Measurements from ENCODE around the gene MRPL53. TPM values are rescaled to one million over a fixed set of nuclear protein-coding genes. Genes with fewer than 3 reads are reported as not detected.

The MRPL53 gene
- total and polyA plus RNA-seq, 2 of the 4 experiments (the other 2 are of a cell fraction) = 5.2 to 39.0 TPM

DNA sequence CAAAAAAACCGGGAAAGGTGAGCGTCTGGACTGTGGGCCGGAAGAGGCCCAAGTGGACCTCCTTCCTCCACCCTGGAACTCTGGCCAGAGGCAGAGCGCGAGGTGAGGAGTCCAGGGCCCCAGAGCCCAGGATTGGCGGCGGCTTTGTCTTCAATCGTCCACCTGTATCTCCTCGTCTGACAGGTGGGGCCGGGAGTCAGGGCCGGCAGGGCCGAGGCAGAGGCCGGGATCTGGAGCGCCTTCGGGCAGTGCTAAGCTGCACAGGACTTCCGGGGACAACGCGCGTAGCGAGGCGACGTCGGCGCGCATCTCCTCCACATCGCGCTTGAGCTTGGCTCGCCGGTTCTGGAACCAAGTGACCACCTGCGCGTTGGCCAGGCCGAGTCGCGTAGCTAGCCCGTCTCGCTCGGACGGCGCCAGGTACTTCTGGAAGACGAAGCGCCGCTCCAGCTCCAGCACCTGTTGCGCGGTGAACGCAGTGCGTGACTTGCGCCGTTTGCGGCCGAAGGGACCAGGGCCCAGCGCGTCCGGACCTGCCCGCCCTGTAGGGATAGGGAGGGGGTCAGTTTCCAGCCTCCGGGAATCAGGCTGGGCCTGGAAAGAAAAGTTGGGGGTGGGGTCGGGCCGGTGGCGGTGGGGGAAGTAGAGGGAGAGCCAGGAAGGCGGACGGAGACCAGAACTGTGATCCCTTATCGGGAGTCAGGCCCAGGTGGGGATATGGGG, 25.5 kb upstream of the MRPL53 start:
- no peak overlapping the region for H4K91ac ChIP-seq (ENCODE audit: insufficient read depth, low read depth, low read length)
- CTCF ChIA-PET = no interaction called here
- peaks cover 38% of the 10 kb centered on the region for H3K27me3 ChIP-seq (ENCODE audit: control insufficient read depth, insufficient read depth, low read length)
- H4K20me1 ChIP-seq (ENCODE audit: insufficient read depth, low read length) = no peaks in the 10 kb centered on the region
- H2BK120ac ChIP-seq (ENCODE audit: low read depth, low read length) = no peak overlapping the region
- peak overlapping the region; percentile 74 for H3K4me2 ChIP-seq (ENCODE audit: low read depth, low read length)
- H2AK5ac ChIP-seq (ENCODE audit: low read depth, low read length) = no peak overlapping the region
- intact Hi-C loops (cut with micrococcal nuclease) (no loop called here), dilution Hi-C loops (cut with HindIII; ENCODE audit: low sequenced_read_pairs, unreplicated experiment) (no loop called here), in situ Hi-C loops (cut with MboI; ENCODE audit: low sequenced_read_pairs) (loop anchor here (25.0 kb wide), 1 partner anchor 364 kb away; no protein-coding TSS in a partner anchor)
- H3K27ac ChIP-seq (ENCODE audit: insufficient read depth, low read length) = no peak overlapping the region
- no peak overlapping the region for H3K4me3 ChIP-seq (ENCODE audit: insufficient read depth, low read depth, low read length)
- no peak overlapping the region; the same call in 1 of the 2 replicates for H2BK20ac ChIP-seq (ENCODE audit: low read depth, low read length)
- ATAC-seq (ENCODE audit: low read depth) (no peak), DNase-seq (no peak)
- H3K23ac ChIP-seq (ENCODE audit: low read depth, low read length) = no peak overlapping the region
- H3K56ac ChIP-seq (ENCODE audit: extremely low read depth, insufficient read depth, low read length) = no peak overlapping the region
- H3K9me3 ChIP-seq (ENCODE audit: control insufficient read depth, insufficient read depth, low read length) = no peaks in the 10 kb centered on the region
- H4K5ac ChIP-seq (ENCODE audit: low read depth, low read length) = no peak overlapping the region
- no peak overlapping the region for H3K14ac ChIP-seq (replicated peaks; ENCODE audit: low read depth, low read length)
- H3K36me3 ChIP-seq (ENCODE audit: control insufficient read depth, insufficient read depth, low read length) = peaks cover 10% of the 10 kb centered on the region; the same call in 1 of the 2 replicates
- H3K9ac ChIP-seq (ENCODE audit: low read depth, low read length) = no peak overlapping the region
- H2AK9ac ChIP-seq (replicated peaks; ENCODE audit: low read depth, low read length, poor library complexity) = no peak overlapping the region
- no peak overlapping the region; a peak in 1 of 4 replicates for H4K8ac ChIP-seq (ENCODE audit: low read depth in 2 of 2, low read length in 2 of 2)
- H3K9me1 ChIP-seq (ENCODE audit: insufficient read depth, low read length) = no peaks in the 10 kb centered on the region
- POLR2A ChIA-PET (ENCODE audit: unreplicated experiment) = no interaction called here
- no peak overlapping the region for H3K18ac ChIP-seq (ENCODE audit: low read depth, low read length)
- BruUV-seq (replicated peaks) = no TSS peak
- H2BK5ac ChIP-seq (ENCODE audit: low read depth, low read length, poor library complexity, severe bottlenecking) = no peak overlapping the region
- 10% methylated on average over 33 of the region's 61 CpGs; no CpG with 5 or more reads in 1 of the 2 experiments for WGBS, 2 experiments (ENCODE audit: extremely low coverage in 2 of 2, insufficient read length in 1 of 2)
- H2BK15ac ChIP-seq (ENCODE audit: low read depth, low read length) = no peak overlapping the region
- peak overlapping the region; percentile 76 for H2AFZ ChIP-seq (replicated peaks; ENCODE audit: low read length, poor library complexity)
- peaks cover 9% of the 10 kb centered on the region; the same call in 1 of the 2 replicates for H3K4me1 ChIP-seq (ENCODE audit: control insufficient read depth, insufficient read depth, low read length)
- H3K79me1 ChIP-seq (ENCODE audit: low read depth in 1 of 2, low read length in 2 of 2) = peaks cover 0 to 12% of the 10 kb centered on the region in 2 experiments; a peak in 1 of 4 replicates
- no peak overlapping the region for H3K4ac ChIP-seq (ENCODE audit: low read depth, low read length)
- no peak for TF ChIP-seq MXI1 (IDR thresholded peaks at IDR 0.05; ENCODE audit: borderline replicate concordance, low read depth, low read length)
- TF ChIP-seq POLR2A (IDR thresholded peaks at IDR 0.05; ENCODE audit: low read depth, low read length) = no peak
- no peak for TF ChIP-seq CEBPB (IDR thresholded peaks at IDR 0.05; ENCODE audit: low read depth, low read length)
- TF ChIP-seq RFX5 (IDR thresholded peaks at IDR 0.05; ENCODE audit: low read depth, low read length) = no peak
- TF ChIP-seq FOS (IDR thresholded peaks at IDR 0.05; ENCODE audit: low read depth, low read length) = no peak
- no peak for TF ChIP-seq MAZ (IDR thresholded peaks at IDR 0.05; ENCODE audit: borderline replicate concordance, low read depth, low read length)
- TF ChIP-seq, protein P1, sequence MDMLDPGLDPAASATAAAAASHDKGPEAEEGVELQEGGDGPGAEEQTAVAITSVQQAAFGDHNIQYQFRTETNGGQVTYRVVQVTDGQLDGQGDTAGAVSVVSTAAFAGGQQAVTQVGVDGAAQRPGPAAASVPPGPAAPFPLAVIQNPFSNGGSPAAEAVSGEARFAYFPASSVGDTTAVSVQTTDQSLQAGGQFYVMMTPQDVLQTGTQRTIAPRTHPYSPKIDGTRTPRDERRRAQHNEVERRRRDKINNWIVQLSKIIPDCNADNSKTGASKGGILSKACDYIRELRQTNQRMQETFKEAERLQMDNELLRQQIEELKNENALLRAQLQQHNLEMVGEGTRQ (IDR thresholded peaks at IDR 0.05; ENCODE audit: low read depth, low read length) = no peak
- TF ChIP-seq RAD21 (IDR thresholded peaks at IDR 0.05; ENCODE audit: low read length) = no peak
- TF ChIP-seq, protein P2, sequence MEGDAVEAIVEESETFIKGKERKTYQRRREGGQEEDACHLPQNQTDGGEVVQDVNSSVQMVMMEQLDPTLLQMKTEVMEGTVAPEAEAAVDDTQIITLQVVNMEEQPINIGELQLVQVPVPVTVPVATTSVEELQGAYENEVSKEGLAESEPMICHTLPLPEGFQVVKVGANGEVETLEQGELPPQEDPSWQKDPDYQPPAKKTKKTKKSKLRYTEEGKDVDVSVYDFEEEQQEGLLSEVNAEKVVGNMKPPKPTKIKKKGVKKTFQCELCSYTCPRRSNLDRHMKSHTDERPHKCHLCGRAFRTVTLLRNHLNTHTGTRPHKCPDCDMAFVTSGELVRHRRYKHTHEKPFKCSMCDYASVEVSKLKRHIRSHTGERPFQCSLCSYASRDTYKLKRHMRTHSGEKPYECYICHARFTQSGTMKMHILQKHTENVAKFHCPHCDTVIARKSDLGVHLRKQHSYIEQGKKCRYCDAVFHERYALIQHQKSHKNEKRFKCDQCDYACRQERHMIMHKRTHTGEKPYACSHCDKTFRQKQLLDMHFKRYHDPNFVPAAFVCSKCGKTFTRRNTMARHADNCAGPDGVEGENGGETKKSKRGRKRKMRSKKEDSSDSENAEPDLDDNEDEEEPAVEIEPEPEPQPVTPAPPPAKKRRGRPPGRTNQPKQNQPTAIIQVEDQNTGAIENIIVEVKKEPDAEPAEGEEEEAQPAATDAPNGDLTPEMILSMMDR (conservative IDR thresholded peaks at IDR 0.05; ENCODE audit: low read depth, low read length) = no peak
- TF ChIP-seq, protein P3, sequence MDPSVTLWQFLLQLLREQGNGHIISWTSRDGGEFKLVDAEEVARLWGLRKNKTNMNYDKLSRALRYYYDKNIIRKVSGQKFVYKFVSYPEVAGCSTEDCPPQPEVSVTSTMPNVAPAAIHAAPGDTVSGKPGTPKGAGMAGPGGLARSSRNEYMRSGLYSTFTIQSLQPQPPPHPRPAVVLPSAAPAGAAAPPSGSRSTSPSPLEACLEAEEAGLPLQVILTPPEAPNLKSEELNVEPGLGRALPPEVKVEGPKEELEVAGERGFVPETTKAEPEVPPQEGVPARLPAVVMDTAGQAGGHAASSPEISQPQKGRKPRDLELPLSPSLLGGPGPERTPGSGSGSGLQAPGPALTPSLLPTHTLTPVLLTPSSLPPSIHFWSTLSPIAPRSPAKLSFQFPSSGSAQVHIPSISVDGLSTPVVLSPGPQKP (IDR thresholded peaks at IDR 0.05; ENCODE audit: borderline replicate concordance, low read depth, low read length) = no peak
- no peak for TF ChIP-seq RCOR1 (IDR thresholded peaks at IDR 0.05; ENCODE audit: insufficient replicate concordance, low read length)
- TF ChIP-seq CHD1 (IDR thresholded peaks at IDR 0.05; ENCODE audit: low read depth, low read length) = no peak
- no peak for TF ChIP-seq SMC3 (IDR thresholded peaks at IDR 0.05; ENCODE audit: low read depth, low read length)
- TF ChIP-seq NFE2L2 (IDR thresholded peaks at IDR 0.05; ENCODE audit: low read depth, low read length) = no peak
- TF ChIP-seq MAFK (IDR thresholded peaks at IDR 0.05; ENCODE audit: low read depth, low read length) = no peak
